CD4-positive, alpha-beta T cell treated with Interleukin-4 for 1 hour (primary cell): ENCODE data around the gene SOX3.

Source experiments
- DNase-seq, 2 donors: peaks; one replicate each; pipeline ENCODE4 v3.0.0-alpha.2; 2020 to 2022

SOX3 gene

GRCh38 chrX:140492066-140492994 is 12.5 kb downstream of the SOX3 start:
- DNase-seq = no peak

- no peak for DNase-seq
These were observed 24.1 kb downstream of the SOX3 start for GRCh38 chrX:140480765-140481164.

GRCh38 chrX:140477987-140478386 is 26.9 kb downstream of the SOX3 start:
- DNase-seq = no peak

GRCh38 chrX:140475025-140475424 is 29.8 kb downstream of the SOX3 start:
- DNase-seq = no peak

- no peak for DNase-seq
These were observed 37.7 kb downstream of the SOX3 start for GRCh38 chrX:140467211-140467610.
